IMR-90 (cell line): ENCODE results near the gene GABRB1. TPM values are rescaled to one million over a fixed set of nuclear protein-coding genes. Genes with fewer than 3 reads are reported as not detected.

Source experiments
- ATAC-seq: fragments of 200-7000 bp; cut with Tn5 transposase; 2 replicates; pipeline ENCODE4 v1.9.1; 2020; ENCODE audit warnings: low read depth, mild to moderate bottlenecking, moderate library complexity
- BruUV-seq: library from RNA; stranded (reverse); fragments of 400-500 nt; replicated peaks from 2 replicates; lab custom pipeline; 2021; lab: Mats Ljungman, UMichigan
- CTCF ChIA-PET: fragments of 300-600 bp; formaldehyde crosslinking; extraction: SDS; loops from one replicate; lab custom pipeline; 2021; ENCODE audit warnings: antibody characterized with exemption; lab: Yijun Ruan, JAX
- POLR2A ChIA-PET: fragments of 300-600 bp; sonication (Branson Sonifier 250); formaldehyde crosslinking; loops from one replicate; lab custom pipeline; 2022; ENCODE audit warnings: antibody characterized with exemption; ENCODE audit not compliant: unreplicated experiment; lab: Charles Lee
- DNase-seq: peaks from one replicate; pipeline ENCODE4 v3.0.0; 2013
- H2AFZ ChIP-seq: replicated peaks from 2 replicates; pipeline ENCODE3; 2013; ENCODE audit warnings: low read length, mild to moderate bottlenecking; ENCODE audit not compliant: poor library complexity
- H2AK5ac ChIP-seq: 2 replicates; pipeline ENCODE4 v1.6.1; 2013; ENCODE audit warnings: low read depth, low read length, inconsistent platforms
- H2AK9ac ChIP-seq: replicated peaks from 2 replicates; pipeline ENCODE3; 2013; ENCODE audit warnings: mild to moderate bottlenecking, low read depth, low read length, moderate library complexity; ENCODE audit not compliant: poor library complexity
- H2BK120ac ChIP-seq: 2 replicates; pipeline ENCODE4 v1.6.1; 2013; ENCODE audit warnings: low read depth, low read length, inconsistent platforms
- H2BK15ac ChIP-seq: 3 replicates; pipeline ENCODE4 v1.6.1; 2013; ENCODE audit warnings: low read depth, low read length, inconsistent platforms
- H2BK20ac ChIP-seq: 2 replicates; pipeline ENCODE4 v1.6.1; 2013; ENCODE audit warnings: low read depth, mild to moderate bottlenecking, inconsistent platforms, low read length, moderate library complexity
- H2BK5ac ChIP-seq: 2 replicates; pipeline ENCODE4 v1.6.1; 2013; ENCODE audit warnings: mild to moderate bottlenecking, low read depth, low read length, inconsistent platforms; ENCODE audit not compliant: poor library complexity, severe bottlenecking
- H3K14ac ChIP-seq: replicated peaks from 2 replicates; pipeline ENCODE4 v1.6.1; 2013; ENCODE audit warnings: low read depth, low read length, inconsistent platforms
- H3K18ac ChIP-seq: 2 replicates; pipeline ENCODE4 v1.6.1; 2013; ENCODE audit warnings: low read depth, low read length, control low read depth
- H3K23ac ChIP-seq: 2 replicates; pipeline ENCODE4 v1.6.1; 2013; ENCODE audit warnings: low read depth, low read length, inconsistent platforms
- H3K27ac ChIP-seq: 2 replicates; pipeline ENCODE4 v1.5.1; 2013; ENCODE audit warnings: mild to moderate bottlenecking, control low read depth, low read length; ENCODE audit not compliant: insufficient read depth
- H3K27me3 ChIP-seq: 2 replicates; pipeline ENCODE4 v1.6.1; 2013; ENCODE audit warnings: low read length; ENCODE audit not compliant: control insufficient read depth, insufficient read depth
- H3K36me3 ChIP-seq: 2 replicates; pipeline ENCODE4 v1.6.1; 2013; ENCODE audit warnings: low read length, mixed read lengths; ENCODE audit not compliant: control insufficient read depth, insufficient read depth
- H3K4ac ChIP-seq: 2 replicates; pipeline ENCODE4 v1.6.1; 2013; ENCODE audit warnings: low read depth, low read length, inconsistent platforms
- H3K4me1 ChIP-seq: 2 replicates; pipeline ENCODE4 v1.6.1; 2013; ENCODE audit warnings: low read length, mixed read lengths; ENCODE audit not compliant: control insufficient read depth, insufficient read depth
- H3K4me2 ChIP-seq: 2 replicates; pipeline ENCODE4 v1.6.1; 2013; ENCODE audit warnings: low read depth, mild to moderate bottlenecking, control low read depth, low read length, moderate library complexity
- H3K4me3 ChIP-seq: 2 replicates; pipeline ENCODE4 v1.5.1; 2013; ENCODE audit warnings: low read depth, mild to moderate bottlenecking, control low read depth, low read length, moderate library complexity; ENCODE audit not compliant: insufficient read depth
- H3K56ac ChIP-seq: 2 replicates; pipeline ENCODE4 v1.6.1; 2013; ENCODE audit warnings: low read length, inconsistent platforms; ENCODE audit not compliant: insufficient read depth; ENCODE audit errors: extremely low read depth
- H3K79me1 ChIP-seq, 2 experiments: 2 replicates each; pipeline ENCODE4 v1.6.1; 2013; ENCODE audit warnings: low read length in 2 of 2, inconsistent platforms in 1 of 2, low read depth in 1 of 2
- H3K9ac ChIP-seq: 2 replicates; pipeline ENCODE4 v1.6.1; 2013; ENCODE audit warnings: low read depth, low read length, control low read depth
- H3K9me1 ChIP-seq: 2 replicates; pipeline ENCODE4 v1.6.1; 2013; ENCODE audit warnings: low read length, inconsistent platforms; ENCODE audit not compliant: insufficient read depth
- H3K9me3 ChIP-seq: 2 replicates; pipeline ENCODE4 v1.6.1; 2013; ENCODE audit warnings: low read length; ENCODE audit not compliant: control insufficient read depth, insufficient read depth
- H4K20me1 ChIP-seq: 2 replicates; pipeline ENCODE4 v1.6.1; 2013; ENCODE audit warnings: low read length, inconsistent platforms; ENCODE audit not compliant: insufficient read depth
- H4K5ac ChIP-seq: 2 replicates; pipeline ENCODE4 v1.6.1; 2013; ENCODE audit warnings: mild to moderate bottlenecking, low read depth, low read length, control low read depth
- H4K8ac ChIP-seq, 2 experiments: 2 replicates each; pipeline ENCODE4 v1.6.1; 2013; ENCODE audit warnings: low read depth in 2 of 2, low read length in 2 of 2, control low read depth in 1 of 2, inconsistent platforms in 1 of 2
- H4K91ac ChIP-seq: 2 replicates; pipeline ENCODE4 v1.6.1; 2013; ENCODE audit warnings: low read depth, low read length, inconsistent platforms; ENCODE audit not compliant: insufficient read depth
- CEBPB ChIP-seq: IDR thresholded peaks from 2 replicates; pipeline ENCODE4 v1.6.1; 2012; ENCODE audit warnings: low read depth, low read length, improper control_type of control experiment
- CTCF ChIP-seq: conservative IDR thresholded peaks from 2 replicates; pipeline ENCODE4 v1.5.1; 2012; ENCODE audit warnings: mild to moderate bottlenecking, low read depth, low read length, improper control_type of control experiment
- MAFK ChIP-seq: IDR thresholded peaks from 2 replicates; pipeline ENCODE4 v1.6.1; 2012; ENCODE audit warnings: low read depth, low read length, improper control_type of control experiment
- WGBS, 2 experiments: methylation state at CpG; one replicate each; pipeline versions ENCODE4 v1.1.5 to v1.1.7; 2013; ENCODE audit warnings: missing lambda C conversion rate in 2 of 2; ENCODE audit not compliant: insufficient read length in 1 of 2; ENCODE audit errors: extremely low coverage in 2 of 2; 5-methylcytosine and 5-hydroxymethylcytosine counted together
- dilution Hi-C: fragments of 300-500 bp; cut with HindIII; formaldehyde crosslinking; loops from one replicate; pipeline ENCODE4 v1.14.3; 2018; ENCODE audit warnings: low sequenced_read_pairs; ENCODE audit not compliant: unreplicated experiment
- in situ Hi-C: fragments of 300-500 bp; cut with MboI; formaldehyde crosslinking; loops from 3 replicates; pipeline ENCODE4 v1.14.3; 2019; ENCODE audit warnings: low sequenced_read_pairs, inconsistent platforms, mixed read lengths
- intact Hi-C: fragments of 100-400 bp; cut with micrococcal nuclease; formaldehyde crosslinking; loops from 2 replicates; pipeline ENCODE4 v1.10.0; 2022
- polyA plus RNA-seq, 3 experiments: library from polyadenylated mRNA; depleted of rRNA; stranded (reverse); fragments of >200 nt; gene quantifications; 2 replicates each; pipeline ENCODE4 v1.2.3, GENCODE V29; 2012; ENCODE audit warnings: low replicate concordance in 1 of 3
- total RNA-seq: library from RNA; depleted of rRNA; stranded (reverse); fragments of >200 nt; gene quantifications from 2 replicates; pipeline ENCODE4 v1.2.3, GENCODE V29; 2012
- TF ChIP-seq, protein P1 (sequence below): fragments of 150-350 bp; IDR thresholded peaks from 2 replicates; pipeline ENCODE4 v1.6.1; 2017; ENCODE audit warnings: mild to moderate bottlenecking, antibody characterized with exemption, low read length, low read depth

The GABRB1 gene
- total and polyA plus RNA-seq, 2 of the 4 experiments (the other 2 are of a cell fraction) = 4.7 to 16.1 TPM

- TF ChIP-seq, protein P1, sequence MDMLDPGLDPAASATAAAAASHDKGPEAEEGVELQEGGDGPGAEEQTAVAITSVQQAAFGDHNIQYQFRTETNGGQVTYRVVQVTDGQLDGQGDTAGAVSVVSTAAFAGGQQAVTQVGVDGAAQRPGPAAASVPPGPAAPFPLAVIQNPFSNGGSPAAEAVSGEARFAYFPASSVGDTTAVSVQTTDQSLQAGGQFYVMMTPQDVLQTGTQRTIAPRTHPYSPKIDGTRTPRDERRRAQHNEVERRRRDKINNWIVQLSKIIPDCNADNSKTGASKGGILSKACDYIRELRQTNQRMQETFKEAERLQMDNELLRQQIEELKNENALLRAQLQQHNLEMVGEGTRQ = no peak
Observed at GRCh38 chr4:47465004-47465403, 433.6 kb downstream of the GABRB1 start (continued).

- no peak overlapping the region for H3K14ac ChIP-seq
- H3K9me1 ChIP-seq = peaks cover 2% of the 10 kb centered on the region
- H4K8ac ChIP-seq = no peak overlapping the region
- H2BK15ac ChIP-seq = no peak overlapping the region
- H3K4me2 ChIP-seq = no peak overlapping the region
- no peak overlapping the region for H3K9ac ChIP-seq
- no peak overlapping the region for H2BK120ac ChIP-seq
- ChIA-PET POLR2A (interaction anchor here (0.5 kb wide), 1 partner anchor 14 kb away, joined by 3 read pairs; no protein-coding TSS in a partner anchor), CTCF (no interaction called here)
- no peak overlapping the region for H3K27ac ChIP-seq
- no CpG with 5 or more reads among the region's 2 CpGs for WGBS, 2 experiments
- no peak for DNase-seq
- H3K56ac ChIP-seq = no peak overlapping the region
- no peak overlapping the region for H4K5ac ChIP-seq
- dilution Hi-C loops = no loop called here
- no peak overlapping the region for H3K4ac ChIP-seq
- in situ Hi-C loops = no loop called here
- H4K20me1 ChIP-seq = no peaks in the 10 kb centered on the region
- no peak overlapping the region for H2AFZ ChIP-seq
- no peak overlapping the region for H2BK5ac ChIP-seq
- no peak overlapping the region for H3K4me3 ChIP-seq
- no peaks in the 10 kb centered on the region for H3K27me3 ChIP-seq
- no peak for ATAC-seq
- no TSS peak for BruUV-seq
- H3K18ac ChIP-seq = no peak overlapping the region
- no peak overlapping the region for H4K91ac ChIP-seq
- no peak overlapping the region for H2AK9ac ChIP-seq
- H2AK5ac ChIP-seq = no peak overlapping the region
- H3K36me3 ChIP-seq = no peaks in the 10 kb centered on the region
- H3K4me1 ChIP-seq = peaks cover 5% of the 10 kb centered on the region; the same call in 1 of the 2 replicates
- H3K23ac ChIP-seq = no peak overlapping the region
- H2BK20ac ChIP-seq = no peak overlapping the region
- H3K9me3 ChIP-seq = no peaks in the 10 kb centered on the region
- H3K79me1 ChIP-seq = peaks cover 15 to 16% of the 10 kb centered on the region in 2 experiments
- TF ChIP-seq CTCF (no peak), MAFK (no peak), CEBPB (no peak)
- TF ChIP-seq, protein P1 = no peak
- intact Hi-C loops = no loop called here
Observed at GRCh38 chr4:47466056-47466785, 434.9 kb downstream of the GABRB1 start.
